Left lung (tissue), 10 donors: Measurements from ENCODE around the gene ARHGEF4. TPM values are rescaled to one million over a fixed set of nuclear protein-coding genes. Genes with fewer than 3 reads are reported as not detected.

Experiments
- ATAC-seq: fragments of 200-7000 bp; cut with Tn5 transposase; one replicate; pipeline ENCODE4 v1.9.1; 2020; ENCODE audit warnings: moderate library complexity
- DNase-seq, 4 donors: peaks; one replicate each; pipeline ENCODE4 v3.0.0-alpha.2; 2013 to 2020
- H3K27ac ChIP-seq, 2 donors: fragments of 200-600 bp; sonication (generic) in 1 of 2; one replicate each; pipeline versions ENCODE4 v1.5.0 to v1.8.0; 2020 to 2021
- H3K27me3 ChIP-seq, 2 donors: fragments of 200-600 bp; sonication (generic) in 1 of 2; one replicate each; pipeline versions ENCODE4 v1.5.0 to v1.8.0; 2020 to 2021
- H3K36me3 ChIP-seq, 2 donors: fragments of 200-600 bp; sonication (generic) in 1 of 2; one replicate each; pipeline versions ENCODE4 v1.5.0 to v1.8.0; 2020 to 2021
- H3K4me1 ChIP-seq, 2 donors: fragments of 200-600 bp; one replicate each; pipeline ENCODE4 v1.8.0; 2021
- H3K4me3 ChIP-seq, 2 donors: fragments of 200-600 bp; sonication (generic) in 1 of 2; one replicate each; pipeline versions ENCODE4 v1.5.0 to v1.8.0; 2020 to 2021; ENCODE audit warnings: mild to moderate bottlenecking in 1 of 2
- H3K9me3 ChIP-seq, 2 donors: fragments of 200-600 bp; sonication (generic) in 1 of 2; one replicate each; pipeline versions ENCODE4 v1.5.0 to v1.8.0; 2020 to 2021
- intact Hi-C, 2 donors: fragments of 100-400 bp; cut with DNase I; formaldehyde crosslinking; loops; one replicate each; pipeline versions ENCODE4 v1.11.2 to v1.14.2; 2022
- polyA plus RNA-seq, 6 donors: library from polyadenylated mRNA; unstranded; fragments of 120-200 nt; gene quantifications; one replicate each; pipeline ENCODE4 v1.2.1, GENCODE V29; 2013; ENCODE audit not compliant: insufficient read length in 6 of 6
- total RNA-seq, 2 donors: library from RNA; stranded (reverse); fragmentation: NEBNext Ultra II Directional; extraction: Animal tissue kit (Norgen Biotek cat#: 25700); gene quantifications; one replicate each; pipeline ENCODE4 v1.2.1, GENCODE V29; 2021
- TF ChIP-seq, protein P1 (sequence below), 2 donors: fragments of 200-600 bp; sonication (generic) in 1 of 2; IDR thresholded peaks; one replicate each; pipeline versions ENCODE4 v1.5.0 to v1.8.0; 2021; ENCODE audit warnings: antibody characterized with exemption in 2 of 2
- donor health status: DM: no; HTN: yes; CAD: no.
- donor health status: DM: no; HTN: no; CAD: no.

ARHGEF4 gene
- total and polyA plus RNA-seq, 8 donors: 1.7 to 4.3 (median 2.8) TPM

DNA sequence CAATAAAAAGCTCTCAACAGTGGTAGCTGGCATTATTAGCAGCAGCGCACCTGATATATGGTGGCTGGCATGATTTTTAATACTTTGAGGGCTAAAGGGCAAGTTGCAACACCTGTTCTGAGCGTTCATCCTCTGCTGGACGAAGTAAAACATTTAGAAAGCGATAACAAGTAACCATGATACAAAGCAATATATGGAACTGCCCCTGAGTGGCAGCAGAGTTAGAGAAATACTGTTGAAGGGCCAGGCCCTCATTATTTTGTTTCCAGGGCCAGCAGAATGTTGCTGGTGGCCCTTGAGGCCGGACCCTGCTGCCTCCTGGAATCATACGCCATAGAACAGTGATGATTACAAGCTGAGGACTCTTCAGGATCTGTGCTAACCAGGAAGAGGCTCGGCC lies 47.8 kb downstream of the ARHGEF4 start:
- intact Hi-C loops: no loop called here
- TF ChIP-seq, protein P1, sequence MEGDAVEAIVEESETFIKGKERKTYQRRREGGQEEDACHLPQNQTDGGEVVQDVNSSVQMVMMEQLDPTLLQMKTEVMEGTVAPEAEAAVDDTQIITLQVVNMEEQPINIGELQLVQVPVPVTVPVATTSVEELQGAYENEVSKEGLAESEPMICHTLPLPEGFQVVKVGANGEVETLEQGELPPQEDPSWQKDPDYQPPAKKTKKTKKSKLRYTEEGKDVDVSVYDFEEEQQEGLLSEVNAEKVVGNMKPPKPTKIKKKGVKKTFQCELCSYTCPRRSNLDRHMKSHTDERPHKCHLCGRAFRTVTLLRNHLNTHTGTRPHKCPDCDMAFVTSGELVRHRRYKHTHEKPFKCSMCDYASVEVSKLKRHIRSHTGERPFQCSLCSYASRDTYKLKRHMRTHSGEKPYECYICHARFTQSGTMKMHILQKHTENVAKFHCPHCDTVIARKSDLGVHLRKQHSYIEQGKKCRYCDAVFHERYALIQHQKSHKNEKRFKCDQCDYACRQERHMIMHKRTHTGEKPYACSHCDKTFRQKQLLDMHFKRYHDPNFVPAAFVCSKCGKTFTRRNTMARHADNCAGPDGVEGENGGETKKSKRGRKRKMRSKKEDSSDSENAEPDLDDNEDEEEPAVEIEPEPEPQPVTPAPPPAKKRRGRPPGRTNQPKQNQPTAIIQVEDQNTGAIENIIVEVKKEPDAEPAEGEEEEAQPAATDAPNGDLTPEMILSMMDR (IDR thresholded peaks at IDR 0.05): no peak
- no peak for DNase-seq
- peaks cover 0 to 37% of the 10 kb centered on the region in 2 donors for H3K27me3 ChIP-seq
- no peaks in the 10 kb centered on the region for H3K4me1 ChIP-seq
- H3K27ac ChIP-seq: no peak overlapping the region
- H3K4me3 ChIP-seq: no peak overlapping the region
- no peak for ATAC-seq
- H3K36me3 ChIP-seq: no peaks in the 10 kb centered on the region
- H3K9me3 ChIP-seq: no peaks in the 10 kb centered on the region

DNA sequence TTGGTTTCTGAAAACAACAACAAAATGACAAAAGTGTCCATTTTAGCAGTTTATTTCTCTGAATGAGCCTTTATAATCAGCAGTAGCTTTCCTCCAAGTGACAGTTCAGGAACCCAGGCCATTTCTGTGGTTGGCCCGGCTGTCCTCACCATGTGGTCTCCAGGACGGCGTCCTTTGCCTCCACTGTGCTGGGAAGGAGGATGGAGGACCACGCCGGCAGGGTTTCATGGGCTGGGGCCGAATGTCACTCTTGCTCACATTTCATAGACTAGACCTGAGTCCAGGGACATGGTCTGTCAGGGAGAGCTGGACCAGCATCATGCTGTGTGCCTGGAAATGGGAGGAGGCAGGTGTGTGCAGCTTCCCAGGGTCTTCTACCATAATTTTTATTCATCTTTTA lies 50.9 kb downstream of the ARHGEF4 start:
- intact Hi-C loops: no loop called here
- ATAC-seq: no peak

DNA sequence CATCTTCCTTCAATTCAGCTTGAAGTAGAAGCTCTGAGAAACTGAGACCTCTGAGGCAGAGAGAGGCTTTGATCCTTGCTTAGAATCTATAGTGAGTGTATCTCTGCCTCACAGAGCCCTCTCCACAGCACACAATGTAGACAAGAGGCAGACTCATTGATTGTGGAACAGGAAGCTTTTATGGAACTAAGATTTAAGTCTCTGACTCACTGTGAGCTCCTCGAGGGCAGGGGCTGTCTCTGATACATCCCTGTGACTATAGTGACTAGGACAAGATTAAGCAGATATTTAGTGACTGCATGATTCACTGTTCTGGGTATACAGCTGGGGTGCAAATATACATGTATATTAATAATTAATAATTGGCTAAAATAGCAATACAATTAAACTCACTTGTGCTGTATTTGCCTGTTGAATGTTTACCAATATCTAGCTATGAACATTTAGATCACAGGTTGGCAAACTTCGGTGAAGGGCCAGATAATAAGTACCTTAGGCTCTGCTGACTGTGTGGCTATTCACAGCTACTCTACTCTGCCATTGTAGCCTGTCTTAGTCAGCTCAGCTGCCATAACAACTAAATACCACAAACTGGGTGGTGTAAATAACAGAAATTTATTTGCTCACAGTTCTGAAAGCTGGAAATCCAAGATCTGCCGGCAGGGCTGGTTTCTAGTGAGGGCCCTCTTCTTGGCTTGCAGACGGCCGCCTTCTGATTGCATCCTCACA lies 54.4 kb downstream of the ARHGEF4 start:
- Histone ChIP-seq H3K4me1 (no peaks in the 10 kb centered on the region), H3K36me3 (no peaks in the 10 kb centered on the region), H3K4me3 (no peak overlapping the region), H3K27me3 (peaks cover 0 to 34% of the 10 kb centered on the region in 2 donors), H3K9me3 (no peaks in the 10 kb centered on the region), H3K27ac (no peak overlapping the region)
- DNase-seq: no peak
- no peak for ATAC-seq
- intact Hi-C loops: no loop called here
- TF ChIP-seq, protein P1 (IDR thresholded peaks at IDR 0.05): no peak

More for the DNA sequence above, 50.9 kb downstream of the ARHGEF4 start:
- H3K4me1 ChIP-seq: no peaks in the 10 kb centered on the region
- no peaks in the 10 kb centered on the region for H3K36me3 ChIP-seq
- TF ChIP-seq, protein P1 (IDR thresholded peaks at IDR 0.05): no peak
- no peak overlapping the region for H3K4me3 ChIP-seq
- H3K27me3 ChIP-seq: peaks cover 0 to 29% of the 10 kb centered on the region in 2 donors
- no peaks in the 10 kb centered on the region for H3K9me3 ChIP-seq
- no peak overlapping the region for H3K27ac ChIP-seq
- DNase-seq: no peak

DNA sequence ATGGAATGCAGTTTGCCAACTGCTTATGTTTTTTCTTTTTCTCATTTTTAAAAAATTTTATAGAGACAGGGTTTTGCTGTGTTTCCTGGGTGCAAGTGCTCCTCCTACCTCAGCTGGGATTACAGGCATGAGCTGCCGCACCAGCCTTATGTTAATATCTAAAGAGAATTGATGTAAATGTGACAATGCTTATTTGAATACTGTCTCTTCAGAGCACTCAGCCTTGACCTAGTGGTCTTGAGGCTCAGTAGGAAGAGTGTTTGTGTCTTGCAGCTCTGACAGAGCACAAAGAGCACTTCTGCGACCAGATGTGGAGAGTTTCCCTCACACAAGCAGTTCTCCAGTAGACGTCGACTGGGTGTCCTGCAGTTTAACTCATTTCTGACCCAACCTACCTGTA lies 55.3 kb downstream of the ARHGEF4 start:
- no peak overlapping the region for H3K4me3 ChIP-seq
- TF ChIP-seq, protein P1 (IDR thresholded peaks at IDR 0.05): no peak
- ATAC-seq (no peak), DNase-seq (no peak)
- intact Hi-C loops: no loop called here
- no peaks in the 10 kb centered on the region for H3K36me3 ChIP-seq
- no peak overlapping the region for H3K27ac ChIP-seq
- H3K27me3 ChIP-seq: peaks cover 0 to 34% of the 10 kb centered on the region in 2 donors
- no peaks in the 10 kb centered on the region for H3K4me1 ChIP-seq
- H3K9me3 ChIP-seq: no peaks in the 10 kb centered on the region

DNA sequence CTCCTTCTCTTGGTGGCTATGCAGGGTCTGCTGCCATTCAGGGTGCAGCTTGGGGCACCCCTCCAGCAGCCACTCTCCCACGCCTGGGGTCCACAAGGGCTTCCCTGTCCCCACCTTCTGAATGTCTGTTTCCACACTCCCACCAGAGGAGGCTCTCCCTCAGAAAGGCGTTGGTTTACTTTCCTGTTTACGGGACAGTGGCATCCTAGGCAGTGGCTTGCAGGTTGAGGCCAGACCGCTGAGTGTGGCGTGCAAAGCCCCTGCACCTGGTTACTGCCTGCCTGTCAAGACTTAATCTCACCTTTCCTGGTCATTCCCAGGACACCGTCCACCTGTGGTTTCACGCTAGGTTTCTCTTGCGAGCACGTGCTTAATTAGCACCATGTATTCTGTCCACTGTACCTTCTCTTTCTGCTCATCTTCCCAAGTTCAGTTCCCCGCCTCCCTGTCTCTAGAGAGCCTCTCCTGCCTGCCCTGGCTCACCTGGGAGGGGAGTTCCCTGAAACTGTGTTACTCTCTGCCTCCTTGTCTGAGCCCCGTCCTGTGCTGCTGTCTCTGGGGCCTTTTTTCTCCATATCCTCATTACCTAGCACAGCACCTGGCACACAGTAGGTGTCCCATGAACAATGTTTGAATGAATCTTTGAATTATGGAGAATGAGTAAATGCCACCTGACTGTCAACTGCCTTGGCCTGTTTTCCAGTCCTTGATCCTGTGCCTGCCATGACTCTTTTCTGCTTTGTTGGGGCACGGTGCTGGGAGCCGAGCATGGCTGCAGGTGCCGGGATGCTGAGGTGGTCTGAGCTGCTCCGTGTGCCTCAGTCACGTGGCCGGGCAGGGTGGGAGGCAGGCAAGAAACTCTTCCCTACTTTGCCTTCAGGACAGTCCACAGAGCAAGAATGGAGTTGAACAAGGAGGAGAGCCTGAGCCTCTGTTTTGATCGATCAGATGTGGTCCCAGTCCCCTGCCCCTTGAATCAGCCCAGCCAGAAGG lies 56.4 kb downstream of the ARHGEF4 start:
- no peak overlapping the region for H3K27ac ChIP-seq
- ATAC-seq (no peak), DNase-seq (no peak)
- no peaks in the 10 kb centered on the region for H3K9me3 ChIP-seq
- H3K4me3 ChIP-seq: no peak overlapping the region
- intact Hi-C loops: no loop called here
- H3K4me1 ChIP-seq: no peaks in the 10 kb centered on the region
- TF ChIP-seq, protein P1 (IDR thresholded peaks at IDR 0.05): no peak
- H3K27me3 ChIP-seq: peaks cover 0 to 23% of the 10 kb centered on the region in 2 donors
- no peaks in the 10 kb centered on the region for H3K36me3 ChIP-seq
